Suprapubic skin (tissue), 4 donors: Measurements from ENCODE around the gene PPP1R3D. TPM values are rescaled to one million over a fixed set of nuclear protein-coding genes. Genes with fewer than 3 reads are reported as not detected.

Experiments
- DNase-seq, 2 donors: peaks; one replicate each; pipeline ENCODE4 v3.0.0-alpha.2; 2019; ENCODE audit warnings: low spot score in 2 of 2
- H3K27ac ChIP-seq: fragments of 200-600 bp; sonication (generic); one replicate; pipeline ENCODE4 v1.5.1; 2019
- H3K27me3 ChIP-seq: fragments of 200-600 bp; sonication (generic); one replicate; pipeline ENCODE4 v1.5.1; 2019
- H3K36me3 ChIP-seq: fragments of 200-600 bp; sonication (generic); one replicate; pipeline ENCODE4 v1.5.1; 2019
- H3K4me1 ChIP-seq: fragments of 200-600 bp; sonication (generic); one replicate; pipeline ENCODE4 v1.5.1; 2019
- H3K4me3 ChIP-seq: fragments of 200-600 bp; sonication (generic); one replicate; pipeline ENCODE4 v1.5.1; 2019; ENCODE audit warnings: mild to moderate bottlenecking
- H3K9me3 ChIP-seq: fragments of 200-600 bp; sonication (generic); one replicate; pipeline ENCODE4 v1.5.1; 2019
- EP300 ChIP-seq: sonication (generic); formaldehyde crosslinking; IDR thresholded peaks from one replicate; pipeline ENCODE4 v1.6.1; 2017; ENCODE audit warnings: antibody characterized with exemption
- POLR2A ChIP-seq, 2 donors: fragments of 450-650 bp; IDR thresholded peaks; one replicate each; pipeline ENCODE4 v1.6.1; 2017; ENCODE audit warnings: antibody characterized with exemption in 2 of 2, mild to moderate bottlenecking in 2 of 2, moderate library complexity in 2 of 2
- POLR2AphosphoS5 ChIP-seq, 3 donors: sonication (generic); formaldehyde crosslinking; IDR thresholded peaks; one replicate each; pipeline ENCODE4 v1.6.1; 2017; ENCODE audit warnings: antibody characterized with exemption in 3 of 3
- WGBS: methylation state at CpG from one replicate; pipeline ENCODE4 v1.1.5; 2018; 5-methylcytosine and 5-hydroxymethylcytosine counted together
- total RNA-seq, 4 donors: library from RNA; depleted of rRNA; stranded (reverse); fragments of >200 nt; gene quantifications; one replicate each; pipeline ENCODE4 v1.1.0, GENCODE V29; 2016
- TF ChIP-seq, protein P1 (sequence below), 2 donors: fragments of 200-600 bp in 1 of 2; fragments of 450-650 bp in 1 of 2; sonication (generic) in 1 of 2; IDR thresholded peaks; one replicate each; pipeline ENCODE4 v1.5.1; 2016 to 2019; ENCODE audit warnings: antibody characterized with exemption in 2 of 2, mild to moderate bottlenecking in 1 of 2, moderate library complexity in 1 of 2

Gene PPP1R3D
- total RNA-seq, 4 donors from 2014 or later, result 7.3 to 16.9 (median 12.8) TPM

DNA sequence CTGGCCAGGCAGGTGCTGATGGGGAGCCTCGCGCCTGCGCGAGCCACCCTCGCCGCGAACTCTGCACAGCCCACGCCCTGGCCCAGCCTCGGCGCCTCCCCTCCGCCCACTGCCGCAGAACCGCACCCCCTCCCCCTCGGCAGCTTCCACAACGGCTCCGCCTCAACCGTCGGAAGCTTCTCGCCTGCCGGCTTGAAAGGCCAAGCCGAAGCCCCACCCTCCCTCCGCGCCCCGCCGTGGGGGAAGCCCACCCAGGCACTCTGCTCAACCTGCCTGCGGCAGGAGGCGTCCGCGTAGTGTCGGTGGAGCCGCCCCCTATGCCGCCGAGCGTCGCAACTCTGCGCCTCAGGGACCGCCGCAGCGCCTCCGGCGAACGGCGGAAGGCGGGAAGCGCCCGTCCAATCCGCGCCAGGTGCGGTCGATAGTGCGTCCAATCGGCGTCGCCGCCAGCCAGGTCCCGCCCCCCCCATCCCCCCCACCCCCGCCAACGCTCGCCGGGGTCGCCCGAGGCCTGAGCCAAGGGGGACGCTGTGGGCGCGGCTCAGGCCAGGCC lies 6.7 kb downstream of the PPP1R3D start, which contains the start of gene SYCP2:
Gene SYCP2 (minus strand): TSS at position 342 of the 553 bp plus-strand sequence. CDS start 11,224 bp downstream, outside the sequence.
- Histone ChIP-seq H3K9me3 (no peaks in the 10 kb centered on the region), H3K4me3 (peak within 1 kb of the TSS; percentile 78), H3K4me1 (peaks cover 39% of the 10 kb centered on the region), H3K36me3 (no peaks in the 10 kb centered on the region), H3K27ac (peak within 1 kb of the TSS; percentile 34), H3K27me3 (no peaks in the 10 kb centered on the region)
- 23% methylated on average over 7 of the region's 65 CpGs for WGBS
- TF ChIP-seq EP300, result no peak
- TF ChIP-seq POLR2AphosphoS5 (IDR thresholded peaks at IDR 0.05), result no peak
- TF ChIP-seq, protein P1, sequence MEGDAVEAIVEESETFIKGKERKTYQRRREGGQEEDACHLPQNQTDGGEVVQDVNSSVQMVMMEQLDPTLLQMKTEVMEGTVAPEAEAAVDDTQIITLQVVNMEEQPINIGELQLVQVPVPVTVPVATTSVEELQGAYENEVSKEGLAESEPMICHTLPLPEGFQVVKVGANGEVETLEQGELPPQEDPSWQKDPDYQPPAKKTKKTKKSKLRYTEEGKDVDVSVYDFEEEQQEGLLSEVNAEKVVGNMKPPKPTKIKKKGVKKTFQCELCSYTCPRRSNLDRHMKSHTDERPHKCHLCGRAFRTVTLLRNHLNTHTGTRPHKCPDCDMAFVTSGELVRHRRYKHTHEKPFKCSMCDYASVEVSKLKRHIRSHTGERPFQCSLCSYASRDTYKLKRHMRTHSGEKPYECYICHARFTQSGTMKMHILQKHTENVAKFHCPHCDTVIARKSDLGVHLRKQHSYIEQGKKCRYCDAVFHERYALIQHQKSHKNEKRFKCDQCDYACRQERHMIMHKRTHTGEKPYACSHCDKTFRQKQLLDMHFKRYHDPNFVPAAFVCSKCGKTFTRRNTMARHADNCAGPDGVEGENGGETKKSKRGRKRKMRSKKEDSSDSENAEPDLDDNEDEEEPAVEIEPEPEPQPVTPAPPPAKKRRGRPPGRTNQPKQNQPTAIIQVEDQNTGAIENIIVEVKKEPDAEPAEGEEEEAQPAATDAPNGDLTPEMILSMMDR (IDR thresholded peaks at IDR 0.05), result no peak
- no peak for TF ChIP-seq POLR2A (IDR thresholded peaks at IDR 0.05)
- peak; percentile 67 to 79 for DNase-seq

- H3K9me3 ChIP-seq, result no peaks in the 10 kb centered on the region
- peaks cover 33% of the 10 kb centered on the region for H3K4me1 ChIP-seq
- no peaks in the 10 kb centered on the region for H3K36me3 ChIP-seq
- 91% methylated on average over 52 of the region's 72 CpGs for WGBS
- TF ChIP-seq POLR2AphosphoS5 (IDR thresholded peaks at IDR 0.05) (no peak), EP300 (no peak), POLR2A (IDR thresholded peaks at IDR 0.05) (no peak)
- TF ChIP-seq, protein P1 (IDR thresholded peaks at IDR 0.05), result no peak
- peak; percentile 65 to 75 for DNase-seq
- H3K27me3 ChIP-seq, result no peaks in the 10 kb centered on the region
- peak overlapping the region; percentile 78 for H3K4me3 ChIP-seq
- H3K27ac ChIP-seq, result peak overlapping the region; percentile 34
Observed at GRCh38 chr20:59932616-59933295, 7.3 kb downstream of the PPP1R3D start.

- TF ChIP-seq POLR2A (IDR thresholded peaks at IDR 0.05), result no peak
- TF ChIP-seq POLR2AphosphoS5 (IDR thresholded peaks at IDR 0.05), result no peak
- TF ChIP-seq, protein P1 (IDR thresholded peaks at IDR 0.05), result no peak
- no peak for TF ChIP-seq EP300
- Histone ChIP-seq H3K27me3 (no peaks in the 10 kb centered on the region), H3K4me1 (peaks cover 22% of the 10 kb centered on the region), H3K4me3 (no peak overlapping the region), H3K9me3 (no peaks in the 10 kb centered on the region), H3K27ac (no peak overlapping the region), H3K36me3 (no peaks in the 10 kb centered on the region)
- 85% methylated on average over 9 of the region's 9 CpGs for WGBS
- DNase-seq, result no peak
Observed at GRCh38 chr20:59931511-59932312, 8.4 kb downstream of the PPP1R3D start.

DNA sequence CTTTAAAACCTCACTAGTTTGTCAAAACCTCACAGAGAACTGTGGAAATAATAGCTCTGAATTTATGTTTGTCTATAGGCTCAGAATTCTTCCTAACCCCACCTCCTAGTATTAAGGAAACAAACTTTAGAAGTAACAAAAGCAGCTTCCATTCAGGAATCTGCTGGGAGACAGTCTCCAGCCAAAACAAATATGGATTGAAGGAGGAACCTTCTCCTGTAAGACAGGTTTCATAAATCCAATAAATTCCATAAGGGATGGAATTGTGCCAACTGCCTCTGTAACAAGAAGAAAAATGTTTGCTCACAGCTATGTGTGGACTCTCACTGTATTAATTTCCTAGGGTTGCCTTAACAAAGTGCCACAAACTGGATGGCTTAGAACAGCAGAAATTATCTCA lies 14.2 kb downstream of the PPP1R3D start:
- no peaks in the 10 kb centered on the region for H3K9me3 ChIP-seq
- H3K4me1 ChIP-seq, result no peaks in the 10 kb centered on the region
- H3K27ac ChIP-seq, result peak overlapping the region; percentile 32
- no peak for DNase-seq
- no peaks in the 10 kb centered on the region for H3K36me3 ChIP-seq
- H3K4me3 ChIP-seq, result no peak overlapping the region
- TF ChIP-seq POLR2AphosphoS5 (IDR thresholded peaks at IDR 0.05) (no peak), EP300 (no peak), POLR2A (IDR thresholded peaks at IDR 0.05) (no peak)
- TF ChIP-seq, protein P1 (IDR thresholded peaks at IDR 0.05), result no peak
- H3K27me3 ChIP-seq, result no peaks in the 10 kb centered on the region

DNA sequence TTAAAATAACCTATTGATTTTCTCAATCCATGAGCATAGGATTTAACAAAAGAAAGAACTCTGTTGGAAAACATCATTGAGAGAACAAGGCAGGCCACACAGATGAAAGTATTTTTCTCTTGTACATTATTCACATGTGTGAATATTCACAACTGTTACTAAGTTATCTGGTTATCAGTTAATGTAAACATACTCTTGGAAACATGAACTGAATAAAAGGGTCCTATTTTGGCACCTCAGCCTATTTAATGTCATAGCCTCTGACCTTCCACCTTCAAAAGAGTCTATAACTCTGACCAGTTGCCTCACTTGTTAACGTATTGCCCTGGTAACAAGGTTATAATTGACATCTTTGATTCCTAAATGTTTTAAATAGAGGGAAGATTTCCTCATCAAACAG lies 14.7 kb downstream of the PPP1R3D start:
- DNase-seq, result no peak
- no peaks in the 10 kb centered on the region for H3K36me3 ChIP-seq
- no peaks in the 10 kb centered on the region for H3K9me3 ChIP-seq
- no peaks in the 10 kb centered on the region for H3K27me3 ChIP-seq
- WGBS, result 88% methylated on average over 1 of the region's 1 CpG
- peak overlapping the region; percentile 32 for H3K27ac ChIP-seq
- TF ChIP-seq, protein P1 (IDR thresholded peaks at IDR 0.05), result no peak
- TF ChIP-seq POLR2A (IDR thresholded peaks at IDR 0.05), result no peak
- no peak for TF ChIP-seq POLR2AphosphoS5 (IDR thresholded peaks at IDR 0.05)
- TF ChIP-seq EP300, result no peak
- H3K4me3 ChIP-seq, result no peak overlapping the region
- H3K4me1 ChIP-seq, result no peaks in the 10 kb centered on the region
